ENCODE data around the gene ITGA6.
"Not testable (repeated sequence)": the region's sequence is repeated elsewhere in the genome, so short reads cannot be mapped to it uniquely, and the experiment has no call there.

DNA sequence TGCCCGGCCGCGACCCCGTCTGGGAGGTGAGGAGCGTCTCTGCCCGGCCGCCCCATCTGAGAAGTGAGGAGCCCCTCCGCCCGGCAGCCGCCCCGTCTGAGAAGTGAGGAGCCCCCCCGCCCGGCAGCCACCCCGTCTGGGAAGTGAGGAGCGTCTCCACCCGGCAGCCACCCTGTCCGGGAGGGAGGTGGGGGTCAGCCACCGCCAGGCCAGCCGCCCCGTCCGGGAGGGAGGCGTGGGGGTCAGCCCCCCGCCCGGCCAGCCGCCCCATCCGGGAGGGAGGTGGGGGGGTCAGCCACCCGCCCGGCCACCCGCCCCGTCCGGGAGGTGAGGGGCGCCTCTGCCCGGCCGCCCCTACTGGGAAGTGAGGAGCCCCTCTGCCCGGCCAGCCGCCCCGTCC, 110.5 kb downstream of the ITGA6 start:
- TF ChIP-seq POLR2A (IDR thresholded peaks at IDR 0.05; ENCODE audit: borderline replicate concordance, extremely low read depth, insufficient read depth, insufficient read length); EZH2 (IDR thresholded peaks at IDR 0.05); CEBPB (IDR thresholded peaks at IDR 0.05; ENCODE audit: low read depth); POLR2AphosphoS5 (IDR thresholded peaks at IDR 0.05; ENCODE audit: low read depth, low read length): not testable (repeated sequence)
- TF ChIP-seq, protein P1, sequence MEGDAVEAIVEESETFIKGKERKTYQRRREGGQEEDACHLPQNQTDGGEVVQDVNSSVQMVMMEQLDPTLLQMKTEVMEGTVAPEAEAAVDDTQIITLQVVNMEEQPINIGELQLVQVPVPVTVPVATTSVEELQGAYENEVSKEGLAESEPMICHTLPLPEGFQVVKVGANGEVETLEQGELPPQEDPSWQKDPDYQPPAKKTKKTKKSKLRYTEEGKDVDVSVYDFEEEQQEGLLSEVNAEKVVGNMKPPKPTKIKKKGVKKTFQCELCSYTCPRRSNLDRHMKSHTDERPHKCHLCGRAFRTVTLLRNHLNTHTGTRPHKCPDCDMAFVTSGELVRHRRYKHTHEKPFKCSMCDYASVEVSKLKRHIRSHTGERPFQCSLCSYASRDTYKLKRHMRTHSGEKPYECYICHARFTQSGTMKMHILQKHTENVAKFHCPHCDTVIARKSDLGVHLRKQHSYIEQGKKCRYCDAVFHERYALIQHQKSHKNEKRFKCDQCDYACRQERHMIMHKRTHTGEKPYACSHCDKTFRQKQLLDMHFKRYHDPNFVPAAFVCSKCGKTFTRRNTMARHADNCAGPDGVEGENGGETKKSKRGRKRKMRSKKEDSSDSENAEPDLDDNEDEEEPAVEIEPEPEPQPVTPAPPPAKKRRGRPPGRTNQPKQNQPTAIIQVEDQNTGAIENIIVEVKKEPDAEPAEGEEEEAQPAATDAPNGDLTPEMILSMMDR (IDR thresholded peaks at IDR 0.05 in 2 of 3, conservative IDR thresholded peaks at IDR 0.05 in 1 of 3; ENCODE audit: borderline replicate concordance in 1 of 3, insufficient read depth in 1 of 3, low read depth in 2 of 3, low read length in 2 of 3), result not testable (repeated sequence)

Measured in HCT116 (cell line).